ENCODE measurements around the gene PCDHA4.

- TF ChIP-seq CTCF (conservative IDR thresholded peaks at IDR 0.05; ENCODE audit: low read length) = no peak
- no peak for TF ChIP-seq EZH2phosphoT487 (IDR thresholded peaks at IDR 0.05; ENCODE audit: borderline replicate concordance)
Measured at GRCh38 chr5:140857177-140857986, 50.5 kb downstream of the PCDHA4 start.

All from Loucy (cell line).